Measurements from ENCODE around the gene NDFIP1.

Gene NDFIP1

GRCh38 chr5:142070734-142071133 is 37.8 kb upstream of the NDFIP1 start:
- DNase-seq (ENCODE audit: low read depth): no peak
- no peak for TF ChIP-seq CTCF (IDR thresholded peaks at IDR 0.05; ENCODE audit: insufficient read depth, low read depth, low read length, missing control alignments)
- no peak overlapping the region for H3K4me3 ChIP-seq (ENCODE audit: low read length)

- DNase-seq (ENCODE audit: low read depth): no peak
- no peak overlapping the region for H3K4me3 ChIP-seq (ENCODE audit: low read length)
- no peak for TF ChIP-seq CTCF (IDR thresholded peaks at IDR 0.05; ENCODE audit: insufficient read depth, low read depth, low read length, missing control alignments)
Observed at GRCh38 chr5:142072488-142072887, 36.1 kb upstream of the NDFIP1 start.

- H3K4me3 ChIP-seq (ENCODE audit: low read length): no peak overlapping the region
- no peak for TF ChIP-seq CTCF (IDR thresholded peaks at IDR 0.05; ENCODE audit: insufficient read depth, low read depth, low read length, missing control alignments)
- DNase-seq (ENCODE audit: low read depth): no peak
Observed at GRCh38 chr5:142073362-142073988, 35.1 kb upstream of the NDFIP1 start.

GRCh38 chr5:142074006-142074405 is 34.6 kb upstream of the NDFIP1 start:
- TF ChIP-seq CTCF (IDR thresholded peaks at IDR 0.05; ENCODE audit: insufficient read depth, low read depth, low read length, missing control alignments): no peak
- no peak overlapping the region for H3K4me3 ChIP-seq (ENCODE audit: low read length)
- DNase-seq (ENCODE audit: low read depth): no peak

- DNase-seq (ENCODE audit: low read depth): no peak
- TF ChIP-seq CTCF (IDR thresholded peaks at IDR 0.05; ENCODE audit: insufficient read depth, low read depth, low read length, missing control alignments): no peak
- no peak overlapping the region for H3K4me3 ChIP-seq (ENCODE audit: low read length)
Observed at GRCh38 chr5:142078221-142078620, 30.4 kb upstream of the NDFIP1 start.

- DNase-seq (ENCODE audit: low read depth): no peak
- no peak for TF ChIP-seq CTCF (IDR thresholded peaks at IDR 0.05; ENCODE audit: insufficient read depth, low read depth, low read length, missing control alignments)
- no peak overlapping the region for H3K4me3 ChIP-seq (ENCODE audit: low read length)
Observed at GRCh38 chr5:142078706-142079105, 29.9 kb upstream of the NDFIP1 start.

- DNase-seq (ENCODE audit: low read depth): no peak
- no peak overlapping the region for H3K4me3 ChIP-seq (ENCODE audit: low read length)
- no peak for TF ChIP-seq CTCF (IDR thresholded peaks at IDR 0.05; ENCODE audit: insufficient read depth, low read depth, low read length, missing control alignments)
Observed at GRCh38 chr5:142079306-142079721, 29.3 kb upstream of the NDFIP1 start.

Measured in epithelial cell of esophagus (primary cell).